HG03159 (cell line): ENCODE data around the gene GPR176.
"Not testable (repeated sequence)": the region's sequence is repeated elsewhere in the genome, so short reads cannot be mapped to it uniquely, and the experiment has no call there.

Source experiments
- ATAC-seq: cut with Tn5 transposase; IDR thresholded peaks from one replicate; pipeline ENCODE4 v1.9.1; 2021; ENCODE audit warnings: mild to moderate bottlenecking, moderate library complexity; ENCODE audit not compliant: unreplicated experiment

Gene GPR176

DNA sequence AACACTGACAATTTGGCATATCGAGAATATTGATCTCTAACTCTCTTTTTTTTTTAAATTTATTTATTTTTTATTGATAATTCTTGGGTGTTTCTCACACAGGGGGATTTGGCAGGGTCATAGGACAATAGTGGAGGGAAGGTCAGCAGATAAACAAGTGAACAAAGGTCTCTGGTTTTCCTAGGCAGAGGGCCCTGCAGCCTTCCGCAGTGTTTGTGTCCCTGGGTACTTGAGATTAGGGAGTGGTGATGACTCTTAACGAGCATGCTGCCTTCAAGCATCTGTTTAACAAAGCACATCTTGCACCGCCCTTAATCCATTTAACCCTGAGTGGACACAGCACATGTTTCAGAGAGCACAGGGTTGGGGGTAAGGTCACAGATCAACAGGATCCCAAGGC lies 27.0 kb downstream of the GPR176 start:
- ATAC-seq: not testable (repeated sequence)

DNA sequence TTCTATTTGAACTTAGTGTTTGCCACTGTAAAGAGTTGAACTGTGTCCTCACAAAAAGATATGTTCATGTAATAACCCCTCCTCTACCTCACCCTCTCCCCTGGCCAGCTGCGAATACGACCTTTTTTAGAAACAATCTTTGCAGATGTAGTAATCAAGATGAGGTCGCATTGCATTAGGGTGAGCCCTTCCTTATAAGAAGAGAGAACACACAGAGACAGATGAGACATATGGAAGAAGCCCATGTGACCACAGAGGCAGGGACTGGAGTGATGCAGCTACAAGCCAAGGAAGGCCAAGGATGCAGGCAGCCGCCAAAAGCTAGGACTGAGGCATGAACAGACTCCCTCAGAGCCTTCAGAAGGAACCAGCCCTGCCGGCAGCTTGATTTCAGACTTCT lies 27.6 kb downstream of the GPR176 start:
- no peak for ATAC-seq

DNA sequence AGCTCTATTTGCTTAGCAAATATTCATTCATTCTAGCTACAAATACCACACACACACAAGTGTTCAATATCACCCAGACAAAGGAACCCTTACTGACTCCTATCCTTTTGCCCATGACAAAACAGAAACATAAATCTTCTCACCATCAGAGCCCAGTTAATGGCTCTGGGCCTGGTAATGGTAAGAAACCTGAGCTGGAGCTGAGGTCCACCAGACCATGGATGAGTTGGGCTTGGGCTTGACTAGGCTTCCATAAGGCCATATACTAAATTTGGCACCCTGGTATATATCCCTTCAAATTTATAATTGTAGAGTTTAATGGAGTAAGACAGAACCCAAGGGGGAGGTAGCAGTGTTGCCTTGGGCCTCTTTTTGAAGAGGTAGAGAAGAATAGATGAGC lies 29.4 kb downstream of the GPR176 start:
- no peak for ATAC-seq

DNA sequence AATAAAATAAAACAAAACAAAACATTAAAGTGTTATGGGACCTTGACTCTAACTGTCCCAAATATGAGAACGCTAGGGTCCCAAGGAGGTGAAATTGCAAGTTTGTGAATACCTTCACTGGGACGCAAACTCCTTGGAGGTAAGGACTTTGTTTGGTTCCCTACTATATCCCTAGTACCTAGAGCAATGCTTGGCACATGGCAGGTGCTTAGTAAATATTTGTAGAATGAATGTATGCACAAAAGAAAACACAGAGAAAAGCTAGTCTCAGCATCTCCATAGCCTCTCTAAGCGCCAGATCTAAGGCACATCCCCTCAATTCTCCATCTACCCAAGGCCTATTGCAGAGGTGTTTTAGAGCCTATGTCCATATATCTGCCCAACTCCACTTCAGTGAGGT lies 30.5 kb downstream of the GPR176 start:
- ATAC-seq: no peak

DNA sequence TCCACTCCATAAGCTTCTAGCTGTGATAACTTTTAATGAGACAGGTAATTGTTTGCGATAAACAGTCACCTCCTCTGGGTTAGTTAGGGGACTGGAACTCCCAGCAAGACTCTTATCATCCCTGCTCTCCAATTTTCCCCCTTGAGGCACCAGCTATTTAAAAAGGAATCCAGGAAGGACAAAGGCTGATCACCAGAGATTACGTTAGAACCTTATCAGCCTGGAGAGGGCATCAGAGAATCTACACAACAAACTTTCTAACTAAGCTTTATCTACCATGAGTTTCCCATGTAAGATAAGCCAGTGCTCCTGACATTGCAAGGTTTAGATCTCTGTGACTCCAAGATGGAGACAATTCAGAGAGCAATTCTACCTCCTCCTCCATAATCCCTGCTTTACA lies 31.3 kb downstream of the GPR176 start:
- no peak for ATAC-seq

DNA sequence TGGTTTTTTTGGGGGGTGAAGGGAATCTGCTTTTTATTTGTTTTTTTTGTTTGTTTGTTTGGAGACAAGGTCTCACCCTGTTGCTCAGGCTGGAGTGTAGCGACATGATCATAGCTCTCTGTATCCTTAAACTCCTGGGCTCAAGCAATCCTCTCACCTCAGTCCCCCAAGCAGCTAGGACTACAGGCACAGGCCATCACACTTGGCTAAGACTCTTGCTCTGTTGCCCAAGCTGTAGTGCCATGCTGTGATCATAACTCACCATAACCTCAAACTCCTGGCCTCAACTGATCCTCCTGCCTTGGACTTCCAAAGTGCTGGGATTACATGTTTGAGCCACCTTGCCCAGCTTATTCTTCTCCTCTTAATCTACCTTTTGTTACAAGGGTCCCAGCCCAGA lies 31.8 kb downstream of the GPR176 start:
- no peak for ATAC-seq

DNA sequence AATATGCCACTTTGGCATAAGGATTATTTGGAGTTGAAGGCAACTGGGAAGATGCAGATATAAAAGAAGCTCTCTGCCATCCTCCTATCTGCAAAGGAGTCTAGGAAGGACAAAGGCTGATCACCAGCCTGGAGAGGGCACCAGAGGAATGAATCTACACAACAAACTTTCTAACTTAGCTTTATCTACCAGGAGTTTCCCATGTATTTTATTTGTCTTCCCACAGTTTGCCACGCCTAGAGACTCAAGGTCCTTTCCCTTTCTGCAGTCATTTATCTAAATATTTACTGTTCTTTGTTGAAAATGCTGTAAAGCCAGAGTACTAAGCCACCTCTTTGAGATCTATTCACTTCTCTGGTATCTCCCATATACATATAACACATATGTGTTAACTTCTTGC lies 32.2 kb downstream of the GPR176 start:
- no peak for ATAC-seq

DNA sequence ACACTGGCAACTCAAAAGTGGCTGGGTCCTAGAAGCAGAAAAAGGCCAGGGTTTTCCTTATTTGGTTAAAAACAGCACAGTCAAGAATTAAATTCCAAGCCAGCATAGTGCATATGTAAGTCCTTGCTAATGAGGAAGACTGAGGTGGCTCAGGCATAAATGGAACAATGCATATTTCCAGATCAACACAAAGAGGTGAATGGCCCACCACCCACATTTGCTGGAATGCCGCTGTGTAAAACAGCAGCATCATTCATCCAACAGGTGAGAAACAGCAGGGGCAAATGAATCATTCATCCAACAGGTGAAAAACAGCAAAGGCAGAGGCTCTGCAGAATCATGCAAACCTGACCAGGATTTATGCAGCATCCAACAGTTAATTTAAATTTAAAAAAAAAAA lies 32.9 kb downstream of the GPR176 start:
- ATAC-seq: no peak

DNA sequence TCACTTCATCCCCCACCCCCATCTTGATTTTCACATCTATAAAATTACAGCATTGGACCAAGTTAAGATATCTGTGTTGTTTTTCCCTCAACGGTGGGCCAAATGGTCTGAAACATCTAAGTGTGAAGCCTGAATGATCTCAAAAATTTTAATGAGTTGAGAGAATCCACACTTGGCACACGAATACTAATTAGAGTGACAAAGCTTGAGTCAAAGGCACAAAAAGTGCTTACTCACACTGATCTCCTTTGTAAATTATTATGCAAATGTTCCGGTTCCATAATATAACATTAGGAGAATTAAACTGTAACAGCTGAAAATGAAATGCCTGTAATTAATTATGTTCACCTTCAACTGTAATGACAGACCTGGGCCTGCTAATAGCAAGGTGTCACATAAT lies 33.6 kb downstream of the GPR176 start:
- no peak for ATAC-seq

DNA sequence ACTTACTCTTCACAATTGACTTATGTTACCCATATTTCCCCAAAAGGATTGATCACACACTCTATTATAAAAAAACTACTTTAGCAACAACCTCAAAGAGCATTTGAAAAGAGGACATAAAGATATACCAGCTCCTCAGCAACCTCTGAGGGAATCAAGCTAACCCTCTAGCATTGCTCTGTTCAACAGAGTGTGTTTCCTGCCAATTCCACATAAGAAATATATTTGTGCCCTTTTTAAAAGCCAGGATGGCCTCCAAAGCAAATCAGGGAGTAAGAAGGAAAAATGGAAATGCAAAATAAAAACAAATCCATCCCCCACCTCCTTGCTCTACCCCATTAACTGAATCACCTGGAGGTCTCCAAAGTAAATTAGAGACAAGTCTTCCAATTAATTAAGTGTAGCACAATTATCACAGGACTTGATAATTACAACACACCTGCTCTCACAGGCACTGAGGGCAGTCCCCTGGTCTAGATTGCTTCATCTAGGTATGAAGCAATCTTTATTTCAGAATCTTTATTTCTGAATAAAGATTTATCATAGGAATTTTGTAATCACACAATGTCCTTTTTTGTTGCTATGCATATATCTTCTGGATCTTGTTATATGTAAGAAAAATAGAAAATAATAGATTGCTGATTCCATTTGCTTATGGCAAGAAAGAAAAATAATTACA lies 34.8 kb downstream of the GPR176 start:
- no peak for ATAC-seq

DNA sequence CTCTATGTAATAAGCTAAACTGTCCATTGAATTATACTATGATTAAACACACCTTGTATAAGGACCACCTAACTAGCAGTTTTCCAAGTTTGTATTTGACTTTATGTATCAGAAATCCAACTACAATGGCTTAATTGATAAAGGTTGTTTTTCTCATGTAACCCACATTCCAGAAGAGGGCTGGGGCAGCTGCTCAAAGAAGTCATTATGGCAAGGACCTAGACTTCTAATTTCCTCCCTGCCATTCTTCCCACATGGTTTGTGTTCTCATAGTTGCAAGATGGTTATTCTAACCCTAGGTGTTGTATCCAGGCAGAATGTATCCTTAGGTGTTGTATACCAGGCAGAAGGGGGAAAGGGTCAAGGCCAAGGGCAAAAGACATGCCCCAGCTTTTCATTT lies 35.7 kb downstream of the GPR176 start:
- ATAC-seq: no peak

DNA sequence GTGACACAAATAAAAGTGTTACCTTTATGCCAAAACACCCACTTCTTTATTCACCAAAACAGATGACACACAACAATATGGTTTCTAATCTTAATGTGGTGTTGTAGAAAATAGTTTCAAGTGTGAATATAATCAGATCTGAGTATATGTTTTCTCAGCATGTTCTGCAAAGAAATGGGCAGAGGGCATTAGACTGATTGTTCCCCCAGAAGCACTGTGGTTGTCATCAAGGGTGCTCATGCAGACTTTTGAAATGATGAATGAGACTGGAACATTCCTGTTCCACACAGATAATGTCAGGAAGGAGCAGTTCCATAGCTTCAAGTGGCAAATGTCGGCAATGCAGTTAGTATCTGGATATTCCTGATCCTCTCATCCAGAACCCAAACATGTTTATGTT lies 37.5 kb downstream of the GPR176 start:
- no peak for ATAC-seq

DNA sequence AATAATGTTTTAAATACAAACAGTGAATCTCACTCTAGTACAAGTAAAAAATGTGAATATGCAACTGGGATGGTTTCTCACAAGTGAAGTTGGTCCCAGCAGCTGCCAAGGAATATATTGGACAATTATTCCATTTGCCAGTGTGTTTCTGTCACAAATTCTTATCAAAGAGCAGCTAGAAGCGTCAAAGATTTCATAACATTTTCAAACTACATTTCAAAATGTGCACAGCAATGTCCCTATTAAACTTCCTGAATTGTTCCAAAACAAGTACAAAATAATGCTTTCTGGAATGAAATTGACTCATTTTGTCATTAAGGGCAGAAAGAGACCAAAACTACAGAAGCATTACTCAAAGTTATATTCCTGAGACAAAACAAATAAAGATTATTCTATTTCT lies 38.3 kb downstream of the GPR176 start:
- ATAC-seq: no peak

DNA sequence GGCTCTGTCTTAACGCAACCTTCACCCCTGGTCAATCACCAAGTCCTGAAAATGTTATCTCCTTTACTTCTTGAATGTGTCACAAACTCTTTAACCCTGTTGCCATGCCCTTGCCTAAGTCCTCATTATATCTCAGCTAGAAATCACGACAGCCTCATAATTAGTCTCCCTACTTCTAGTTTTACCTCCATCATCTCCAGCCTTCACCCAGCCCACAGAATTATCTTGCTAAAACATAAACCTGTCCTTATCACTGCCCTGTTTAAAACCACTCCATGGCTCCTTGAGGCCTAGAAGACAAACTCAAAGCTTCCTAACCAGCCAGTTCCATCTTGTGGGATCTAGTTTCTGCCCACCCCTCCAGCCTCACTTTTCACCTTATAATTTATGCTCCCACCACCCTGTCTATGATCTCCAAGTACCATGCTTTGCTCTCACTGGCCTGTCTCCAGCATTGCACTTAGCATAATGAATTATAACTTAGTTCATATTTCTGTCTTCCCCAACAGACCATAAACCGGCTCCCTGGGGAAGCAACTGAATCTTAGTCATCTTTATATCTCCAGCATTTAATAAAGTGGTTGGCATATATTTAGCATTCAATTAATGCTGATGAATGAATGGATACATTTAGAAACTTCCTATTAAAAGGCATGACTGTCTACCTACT lies 39.2 kb downstream of the GPR176 start:
- ATAC-seq: no peak

DNA sequence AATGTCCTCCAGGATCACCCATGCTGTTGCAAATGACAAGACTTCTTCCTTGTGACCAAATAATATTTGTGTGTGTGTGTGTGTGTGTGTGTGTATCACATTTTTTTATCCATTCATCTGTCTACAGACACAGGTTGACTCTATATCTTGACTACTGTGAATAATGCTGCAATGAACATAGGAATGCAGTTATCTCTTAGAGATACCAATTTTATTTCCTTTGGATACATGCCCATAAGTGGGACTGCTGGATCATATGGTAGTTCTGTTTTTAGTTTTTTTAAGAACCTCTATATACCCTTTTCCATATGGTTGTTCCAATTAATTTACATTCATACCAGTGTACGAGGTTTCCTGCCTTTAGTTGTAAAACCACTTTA lies 41.7 kb downstream of the GPR176 start:
- no peak for ATAC-seq

DNA sequence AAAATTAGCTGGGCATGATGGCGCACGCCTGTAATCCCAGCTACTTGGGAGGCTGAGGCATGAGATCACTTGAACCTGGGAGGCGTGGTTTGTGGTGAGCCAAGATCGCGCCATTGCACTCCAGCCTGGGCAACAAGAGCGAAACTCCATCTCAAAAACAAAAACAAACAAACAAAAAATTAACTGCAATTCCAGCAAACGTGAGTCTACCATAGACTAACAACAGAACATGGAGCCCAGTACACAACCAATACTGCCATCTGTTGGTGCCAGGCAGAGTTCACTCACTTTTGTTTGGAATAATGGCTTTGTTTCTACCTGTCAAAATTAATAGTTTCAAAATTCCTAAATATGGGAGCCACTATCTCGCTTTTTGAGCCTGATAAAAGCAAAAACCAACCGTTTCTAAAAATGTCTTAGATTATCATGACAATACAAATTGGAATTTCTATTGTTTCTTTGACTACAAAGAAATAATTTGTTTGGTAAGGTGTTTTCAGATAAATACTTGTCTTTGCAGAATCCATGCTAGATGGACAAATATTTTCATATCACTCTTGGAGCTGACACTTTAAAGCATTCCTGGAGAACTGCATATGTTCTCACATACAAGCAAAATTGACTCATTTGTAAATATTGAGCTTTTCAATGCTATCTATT lies 45.0 kb downstream of the GPR176 start:
- no peak for ATAC-seq

DNA sequence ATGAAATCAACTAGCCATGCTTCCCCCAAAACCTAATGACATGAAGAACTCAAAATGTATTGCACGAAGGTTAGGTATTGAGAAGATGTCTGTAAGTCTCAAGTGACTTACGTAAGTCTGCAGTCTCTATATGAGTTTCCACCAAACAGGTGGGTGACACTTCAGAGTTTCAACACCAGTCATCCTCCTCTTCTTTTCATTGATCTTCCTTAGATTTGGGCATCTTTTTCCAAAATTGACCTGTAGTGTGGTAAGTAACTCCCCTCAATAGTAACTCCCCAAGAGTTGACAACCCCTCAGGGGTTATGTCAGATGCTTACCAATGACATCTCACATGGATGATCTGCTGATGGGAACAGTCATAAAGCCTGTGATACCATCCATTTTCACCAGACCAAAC lies 46.1 kb downstream of the GPR176 start:
- ATAC-seq: no peak

DNA sequence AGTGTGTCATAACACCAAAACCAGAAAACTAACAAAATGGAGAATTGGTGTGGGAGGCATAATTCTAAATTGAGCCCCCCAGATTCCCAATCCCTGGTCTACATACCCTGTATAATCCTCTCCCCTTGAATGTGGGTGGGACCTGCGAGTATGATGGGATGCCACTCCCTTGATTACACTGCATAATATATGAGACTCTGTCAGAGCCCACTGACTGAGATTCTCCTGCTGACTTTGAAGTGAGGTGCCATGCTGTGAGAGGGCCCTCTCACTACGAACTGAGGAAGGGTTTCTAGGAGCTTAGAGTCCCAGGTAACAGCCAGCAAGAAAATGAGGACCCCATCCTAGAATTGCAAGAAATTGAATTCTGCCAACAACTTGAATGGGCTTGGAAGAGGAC lies 49.5 kb downstream of the GPR176 start:
- no peak for ATAC-seq

DNA sequence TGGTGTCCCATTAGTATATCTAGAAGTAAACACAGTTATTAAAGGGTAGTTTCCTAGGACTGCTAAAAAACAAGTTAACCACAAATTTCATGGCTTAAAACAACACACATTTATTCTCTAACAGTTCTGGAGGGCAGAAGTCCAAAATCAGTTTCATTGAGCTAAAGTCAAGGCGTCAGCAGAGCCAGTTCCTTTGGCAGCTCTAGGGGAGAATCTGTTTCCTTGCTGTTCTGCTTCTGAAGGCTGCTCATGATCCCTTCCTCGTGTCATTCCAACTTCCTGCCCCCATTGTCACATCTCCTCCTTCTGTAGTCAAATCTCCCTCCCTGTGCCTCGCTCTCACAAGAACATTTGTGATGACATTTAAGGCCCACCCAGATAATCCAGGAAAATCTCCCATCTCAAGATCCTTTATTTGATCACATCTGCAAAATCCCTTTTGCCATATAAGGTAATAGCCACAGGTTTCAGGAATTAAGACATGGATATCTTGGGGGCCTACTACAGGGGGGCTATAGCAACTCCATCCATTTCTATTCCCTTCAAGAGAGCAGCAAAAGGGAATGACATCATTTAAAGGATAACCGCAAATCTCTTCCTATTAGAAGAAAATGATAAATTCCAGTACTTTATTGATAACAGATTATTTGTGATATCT lies 50.1 kb downstream of the GPR176 start:
- ATAC-seq: no peak

DNA sequence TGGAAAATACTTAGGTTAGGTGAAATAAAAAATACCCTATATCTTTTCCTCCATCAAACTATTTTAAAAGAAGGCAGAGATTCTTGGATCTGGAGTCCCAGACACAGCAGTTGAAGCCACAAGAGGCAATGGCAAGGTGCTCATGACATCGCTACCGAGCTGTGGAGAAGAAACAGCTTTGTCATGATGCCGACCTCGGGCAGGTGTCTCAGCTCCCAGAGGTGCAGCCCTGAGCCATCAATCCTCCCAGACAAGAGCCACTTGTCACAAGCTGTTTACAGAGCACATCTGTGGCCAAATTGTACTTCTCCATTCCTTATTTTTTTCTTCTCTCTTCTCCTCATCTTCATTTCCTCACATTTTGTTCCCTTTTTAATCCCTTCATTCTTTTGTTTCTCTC lies 50.8 kb downstream of the GPR176 start:
- no peak for ATAC-seq

DNA sequence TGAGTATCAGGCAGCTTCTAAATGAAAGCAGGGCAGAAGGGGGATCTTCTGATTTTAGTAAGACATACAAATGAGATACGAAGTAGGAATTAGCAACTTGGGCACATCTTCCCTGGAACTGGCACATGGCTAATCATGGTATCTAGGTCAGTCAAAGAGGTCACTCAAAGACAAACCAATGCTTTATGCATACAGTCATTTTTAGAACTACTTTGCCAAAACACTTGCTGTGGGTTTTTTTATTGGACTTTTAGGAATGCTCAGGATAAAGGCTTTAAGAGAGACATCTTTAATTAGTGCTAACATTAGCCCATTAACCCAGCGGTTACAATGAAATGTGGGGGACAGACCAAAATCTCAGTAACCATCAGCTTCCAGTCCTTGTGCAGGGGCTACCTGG lies 51.7 kb downstream of the GPR176 start:
- no peak for ATAC-seq

DNA sequence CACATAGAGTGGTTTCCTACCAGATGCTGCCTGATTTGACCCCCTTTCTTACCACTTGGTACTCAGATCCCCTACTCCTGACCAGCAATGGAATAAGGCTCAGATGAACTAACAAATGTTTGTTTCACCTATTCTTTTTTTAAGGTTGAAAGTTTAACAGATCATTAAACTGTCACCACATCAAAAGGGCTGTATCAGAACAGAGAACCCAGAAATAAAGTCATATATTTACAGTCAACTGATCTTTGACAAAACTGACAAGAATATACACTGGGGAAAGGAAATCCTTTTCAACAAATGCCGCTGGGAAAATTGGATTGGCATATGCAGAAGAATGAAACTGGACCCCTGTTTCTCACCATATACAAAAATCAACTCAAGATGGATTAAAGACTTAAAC lies 56.0 kb downstream of the GPR176 start:
- ATAC-seq: no peak
